Stimulated activated naive CD8-positive, alpha-beta T cell treated with anti-CD3 and anti-CD28 coated beads, Interleukin-15, amount 100 ng/mL, for 72 hours (primary cell): ENCODE data around the gene NCOA7.
"Not testable (repeated sequence)": the region's sequence is repeated elsewhere in the genome, so short reads cannot be mapped to it uniquely, and the experiment has no call there.

ENCODE experiments used
- ATAC-seq: fragments of 150-1000 bp; cut with Tn5 transposase; 2 replicates; pipeline ENCODE4 v1.10.0; 2021; ENCODE audit warnings: mild to moderate bottlenecking, moderate library complexity
- DNase-seq, 2 donors: peaks; one replicate each; pipeline ENCODE4 v3.0.0; 2021 to 2022
- H3K27ac Mint-ChIP-seq, 2 donors: one replicate each; pipeline ENCODE4 v1.8.0; 2022; ENCODE audit warnings: mild to moderate bottlenecking in 2 of 2, mixed read lengths in 2 of 2, moderate library complexity in 2 of 2
- H3K27me3 Mint-ChIP-seq: one replicate; pipeline ENCODE4 v1.8.0; 2022; ENCODE audit warnings: mixed read lengths
- H3K4me1 Mint-ChIP-seq: one replicate; pipeline ENCODE4 v1.8.0; 2022; ENCODE audit warnings: mild to moderate bottlenecking, mixed read lengths
- H3K4me3 Mint-ChIP-seq, 2 donors: one replicate each; pipeline ENCODE4 v1.8.0; 2022; ENCODE audit warnings: mild to moderate bottlenecking in 2 of 2, mixed read lengths in 2 of 2, moderate library complexity in 1 of 2
- H3K9me3 Mint-ChIP-seq, 2 donors: one replicate each; pipeline ENCODE4 v1.8.0; 2022; ENCODE audit warnings: mixed read lengths in 2 of 2

NCOA7 gene

GRCh38 chr6:125871365-125871764, 80.6 kb downstream of the NCOA7 start:
- H3K27ac Mint-ChIP-seq = peak overlapping the region in 1 of 2 donors; percentile 43
- ATAC-seq (no peak), DNase-seq (no peak)
- no peak overlapping the region for H3K4me3 Mint-ChIP-seq
- H3K9me3 Mint-ChIP-seq = no peaks in the 10 kb centered on the region
- H3K27me3 Mint-ChIP-seq = no peaks in the 10 kb centered on the region
- no peaks in the 10 kb centered on the region for H3K4me1 Mint-ChIP-seq

- no peak overlapping the region for H3K27ac Mint-ChIP-seq
Measured at GRCh38 chr6:125872259-125872921, 81.6 kb downstream of the NCOA7 start.

GRCh38 chr6:125882243-125882642, 91.5 kb downstream of the NCOA7 start:
- no peak for DNase-seq
- Mint-ChIP-seq H3K27me3 (no peaks in the 10 kb centered on the region), H3K27ac (no peak overlapping the region), H3K4me1 (no peaks in the 10 kb centered on the region), H3K9me3 (no peaks in the 10 kb centered on the region), H3K4me3 (no peak overlapping the region)
- no peak for ATAC-seq

More at GRCh38 chr6:125872259-125872921, 81.6 kb downstream of the NCOA7 start:
- no peak for DNase-seq
- no peaks in the 10 kb centered on the region for H3K9me3 Mint-ChIP-seq
- no peak for ATAC-seq
- no peak overlapping the region for H3K4me3 Mint-ChIP-seq
- no peaks in the 10 kb centered on the region for H3K4me1 Mint-ChIP-seq
- H3K27me3 Mint-ChIP-seq = no peaks in the 10 kb centered on the region

GRCh38 chr6:125884634-125885371, 94.0 kb downstream of the NCOA7 start:
- DNase-seq (no peak), ATAC-seq (no peak)
- H3K4me1 Mint-ChIP-seq = no peaks in the 10 kb centered on the region
- no peaks in the 10 kb centered on the region for H3K9me3 Mint-ChIP-seq
- H3K27ac Mint-ChIP-seq = no peak overlapping the region
- no peak overlapping the region for H3K4me3 Mint-ChIP-seq
- no peaks in the 10 kb centered on the region for H3K27me3 Mint-ChIP-seq

- Mint-ChIP-seq H3K27ac (no peak overlapping the region), H3K27me3 (no peaks in the 10 kb centered on the region)
- DNase-seq = no peak
Measured at GRCh38 chr6:125886021-125886420, 95.3 kb downstream of the NCOA7 start.

GRCh38 chr6:125886914-125887313, 96.2 kb downstream of the NCOA7 start:
- no peaks in the 10 kb centered on the region for H3K4me1 Mint-ChIP-seq
- H3K27ac Mint-ChIP-seq = no peak overlapping the region
- DNase-seq = no peak
- no peaks in the 10 kb centered on the region for H3K9me3 Mint-ChIP-seq
- H3K4me3 Mint-ChIP-seq = no peak overlapping the region
- ATAC-seq = no peak
- H3K27me3 Mint-ChIP-seq = no peaks in the 10 kb centered on the region

More at GRCh38 chr6:125886021-125886420, 95.3 kb downstream of the NCOA7 start:
- Mint-ChIP-seq H3K4me3 (no peak overlapping the region), H3K9me3 (no peaks in the 10 kb centered on the region), H3K4me1 (no peaks in the 10 kb centered on the region)
- no peak for ATAC-seq

- H3K27me3 Mint-ChIP-seq = no peaks in the 10 kb centered on the region
- no peak overlapping the region for H3K27ac Mint-ChIP-seq
- no peaks in the 10 kb centered on the region for H3K4me1 Mint-ChIP-seq
- no peaks in the 10 kb centered on the region for H3K9me3 Mint-ChIP-seq
- no peak overlapping the region for H3K4me3 Mint-ChIP-seq
- DNase-seq (no peak), ATAC-seq (no peak)
Measured at GRCh38 chr6:125887372-125887771, 96.6 kb downstream of the NCOA7 start.

GRCh38 chr6:125888989-125889656, 98.4 kb downstream of the NCOA7 start:
- no peak overlapping the region for H3K27ac Mint-ChIP-seq
- H3K4me1 Mint-ChIP-seq = no peaks in the 10 kb centered on the region
- H3K9me3 Mint-ChIP-seq = no peaks in the 10 kb centered on the region
- H3K4me3 Mint-ChIP-seq = no peak overlapping the region
- peak in 1 of 2 donors; percentile 16 for DNase-seq
- no peaks in the 10 kb centered on the region for H3K27me3 Mint-ChIP-seq
- no peak for ATAC-seq

- Mint-ChIP-seq H3K4me1 (peaks cover 29% of the 10 kb centered on the region), H3K9me3 (no peaks in the 10 kb centered on the region), H3K27ac (no peak overlapping the region), H3K4me3 (no peak overlapping the region), H3K27me3 (no peaks in the 10 kb centered on the region)
- no peak for ATAC-seq
- no peak for DNase-seq
Measured at GRCh38 chr6:125899726-125900182, 109.0 kb downstream of the NCOA7 start.

- H3K27me3 Mint-ChIP-seq = no peaks in the 10 kb centered on the region
- ATAC-seq = peak; percentile 97
- H3K9me3 Mint-ChIP-seq = no peaks in the 10 kb centered on the region
- H3K27ac Mint-ChIP-seq = peak overlapping the region; percentile 3 to 85
- peak overlapping the region in 1 of 2 donors; percentile 19 for H3K4me3 Mint-ChIP-seq
- H3K4me1 Mint-ChIP-seq = peaks cover 58% of the 10 kb centered on the region
- DNase-seq = peak; percentile 66 to 83
Measured at GRCh38 chr6:125904871-125905270, 114.1 kb downstream of the NCOA7 start.

- ATAC-seq = no peak
- Mint-ChIP-seq H3K4me3 (no peak overlapping the region), H3K4me1 (peaks cover 70% of the 10 kb centered on the region), H3K27ac (peak overlapping the region in 1 of 2 donors; percentile 80), H3K9me3 (peaks cover 0 to 5% of the 10 kb centered on the region in 2 donors), H3K27me3 (no peaks in the 10 kb centered on the region)
- DNase-seq = peak in 1 of 2 donors; percentile 25
Measured at GRCh38 chr6:125906158-125906998, 115.6 kb downstream of the NCOA7 start.

- H3K27me3 Mint-ChIP-seq = no peaks in the 10 kb centered on the region
- H3K4me3 Mint-ChIP-seq = peak overlapping the region; percentile 35 to 69
- peak; percentile 98 for ATAC-seq
- peaks cover 0 to 5% of the 10 kb centered on the region in 2 donors for H3K9me3 Mint-ChIP-seq
- DNase-seq = peak in 1 of 2 donors; percentile 36
- H3K27ac Mint-ChIP-seq = peak overlapping the region; percentile 2 to 48
- peaks cover 40% of the 10 kb centered on the region for H3K4me1 Mint-ChIP-seq
Measured at GRCh38 chr6:125910527-125910926, 119.8 kb downstream of the NCOA7 start.

GRCh38 chr6:125911051-125911451, 120.3 kb downstream of the NCOA7 start:
- DNase-seq, H3K27ac Mint-ChIP-seq, H3K27me3 Mint-ChIP-seq, H3K9me3 Mint-ChIP-seq, ATAC-seq: not testable (repeated sequence)
- Mint-ChIP-seq H3K4me3 (peak overlapping the region in 1 of 2 donors; percentile 69), H3K4me1 (peaks cover 36% of the 10 kb centered on the region)

- DNase-seq, ATAC-seq, H3K27me3 Mint-ChIP-seq, H3K9me3 Mint-ChIP-seq, H3K4me3 Mint-ChIP-seq, H3K27ac Mint-ChIP-seq: not testable (repeated sequence)
- H3K4me1 Mint-ChIP-seq = peaks cover 40% of the 10 kb centered on the region
Measured at GRCh38 chr6:125912430-125912829, 121.7 kb downstream of the NCOA7 start.

- H3K4me1 Mint-ChIP-seq = peaks cover 47% of the 10 kb centered on the region
- H3K9me3 Mint-ChIP-seq = peaks cover 0 to 5% of the 10 kb centered on the region in 2 donors
- H3K27ac Mint-ChIP-seq = no peak overlapping the region
- no peak for ATAC-seq
- DNase-seq = no peak
- no peaks in the 10 kb centered on the region for H3K27me3 Mint-ChIP-seq
- no peak overlapping the region for H3K4me3 Mint-ChIP-seq
Measured at GRCh38 chr6:125913145-125913544, 122.4 kb downstream of the NCOA7 start.
